Fibroblast of lung (primary cell): ENCODE results near the gene ZNF423. TPM values are rescaled to one million over a fixed set of nuclear protein-coding genes. Genes with fewer than 3 reads are reported as not detected.

Experiments
- DNase-seq, 2 donors: peaks; one replicate each; pipeline versions ENCODE4 v3.0.0 to v3.0.0-alpha.2; 2010; ENCODE audit warnings: low read depth in 2 of 2
- H2AFZ ChIP-seq: 2 replicates; pipeline ENCODE4 v1.5.1; 2012; ENCODE audit warnings: low read length, control low read depth, inconsistent platforms
- H3K27ac ChIP-seq: 2 replicates; pipeline ENCODE4 v1.5.1; 2011; ENCODE audit warnings: low read length, control low read depth; ENCODE audit not compliant: insufficient read depth
- H3K27me3 ChIP-seq: 2 replicates; pipeline ENCODE4 v1.5.1; 2011; ENCODE audit warnings: mild to moderate bottlenecking, low read length; ENCODE audit not compliant: control insufficient read depth, insufficient read depth
- H3K36me3 ChIP-seq: 2 replicates; pipeline ENCODE4 v1.5.1; 2011; ENCODE audit warnings: low read length; ENCODE audit not compliant: control insufficient read depth, insufficient read depth
- H3K4me1 ChIP-seq: 2 replicates; pipeline ENCODE4 v1.5.1; 2011; ENCODE audit warnings: low read length; ENCODE audit not compliant: control insufficient read depth, insufficient read depth; ENCODE audit errors: extremely low read depth
- H3K4me2 ChIP-seq: 2 replicates; pipeline ENCODE4 v1.5.1; 2011; ENCODE audit warnings: low read length, control low read depth; ENCODE audit not compliant: insufficient read depth; ENCODE audit errors: extremely low read depth
- H3K4me3 ChIP-seq, 4 experiments: fragments of 200-600 bp in 1 of 4; sonication (generic) in 1 of 4; replicated peaks in 1 of 4; 2 replicates each; pipeline ENCODE4 v1.5.1; 2011 to 2016; ENCODE audit warnings: low read length in 4 of 4, low read depth in 3 of 4, mild to moderate bottlenecking in 3 of 4, control low read depth in 2 of 4, inconsistent platforms in 1 of 4, mixed read lengths in 1 of 4; ENCODE audit not compliant: insufficient read depth in 1 of 4; ENCODE audit errors: control extremely low read depth in 1 of 4
- H3K79me2 ChIP-seq: 2 replicates; pipeline ENCODE4 v1.5.1; 2012; ENCODE audit warnings: mild to moderate bottlenecking, low read length, inconsistent platforms; ENCODE audit not compliant: control insufficient read depth, insufficient read depth
- H3K9ac ChIP-seq: 2 replicates; pipeline ENCODE4 v1.5.1; 2011; ENCODE audit warnings: mild to moderate bottlenecking, low read length, control low read depth; ENCODE audit not compliant: insufficient read depth
- H3K9me3 ChIP-seq: 2 replicates; pipeline ENCODE4 v1.5.1; 2012; ENCODE audit warnings: low read depth, low read length; ENCODE audit not compliant: control insufficient read depth, insufficient read depth
- H4K20me1 ChIP-seq: 2 replicates; pipeline ENCODE4 v1.5.1; 2011; ENCODE audit warnings: low read length; ENCODE audit not compliant: control insufficient read depth, insufficient read depth; ENCODE audit errors: extremely low read depth
- EZH2 ChIP-seq: IDR thresholded peaks from 2 replicates; pipeline ENCODE4 v1.5.1; 2012; ENCODE audit warnings: low read length, control low read depth, mild to moderate bottlenecking; ENCODE audit errors: missing control alignments
- polyA plus RNA-seq, 2 donors: library from polyadenylated mRNA; depleted of rRNA in 1 of 2; stranded (reverse) in 1 of 2; unstranded in 1 of 2; fragments of >200 nt; gene quantifications; 2 replicates each; pipeline ENCODE4 v1.2.1, GENCODE V29; 2011 to 2012; ENCODE audit warnings: missing spikeins in 1 of 2
- total RNA-seq: library from RNA; depleted of rRNA; stranded (reverse); fragments of >200 nt; gene quantifications from 2 replicates; pipeline ENCODE4 v1.2.1, GENCODE V29; 2014
- TF ChIP-seq, protein P1 (sequence below), 2 donors: IDR thresholded peaks in 1 of 2; conservative IDR thresholded peaks in 1 of 2; 1 replicate in 1 of 2; 2 replicates in 1 of 2; pipeline ENCODE4 v1.5.1; 2011 to 2012; ENCODE audit warnings: low read length in 2 of 2, control low read depth in 1 of 2, inconsistent platforms in 1 of 2, low read depth in 1 of 2, mild to moderate bottlenecking in 1 of 2

ZNF423 gene
- total and polyA plus RNA-seq, 2 donors (not counting 1 experiment from before 2014, with no cell fraction given): 0.07 to 0.17 TPM

DNA sequence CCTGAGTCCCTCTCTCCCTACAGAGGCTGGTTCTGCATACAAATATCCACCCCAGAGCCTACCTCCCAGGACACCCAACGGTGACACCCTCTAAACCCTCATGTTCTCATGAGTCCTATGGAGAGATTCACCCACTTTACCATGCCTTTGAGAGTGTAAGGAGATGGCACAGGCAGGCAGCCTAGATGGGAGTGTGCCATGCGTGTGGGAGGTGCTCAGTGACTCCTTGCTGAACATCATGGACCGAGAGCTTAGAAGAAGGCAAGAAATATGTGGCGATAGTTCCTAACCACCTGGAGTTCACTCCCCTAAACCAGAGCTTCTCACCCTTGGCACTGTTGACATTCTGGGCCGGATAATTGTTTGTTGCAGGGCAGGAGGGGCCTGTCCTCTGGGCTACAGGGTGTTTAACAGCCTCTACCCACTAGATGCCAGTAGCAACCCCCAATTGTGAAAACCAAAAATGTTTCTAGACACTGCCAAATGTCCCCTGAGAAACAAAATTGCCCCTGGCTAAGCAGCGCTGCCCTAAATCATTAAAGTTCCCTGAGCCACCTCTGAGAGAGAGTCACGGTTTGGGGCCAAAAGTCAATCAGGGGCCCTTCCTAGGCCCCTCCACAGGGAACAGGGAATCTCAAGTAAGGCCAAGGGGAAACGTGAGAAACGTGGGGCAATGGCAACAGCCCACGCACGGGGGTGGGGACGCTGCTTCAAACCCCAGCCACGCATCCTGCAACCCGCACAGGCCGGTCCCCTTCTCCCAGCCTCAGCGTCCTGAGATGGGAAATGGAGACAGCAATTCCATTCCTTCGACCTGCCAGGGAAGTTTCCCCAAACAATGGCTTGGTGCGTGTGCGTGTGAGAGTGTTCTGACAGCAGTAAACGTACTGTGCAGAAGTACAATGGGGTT, 415.5 kb downstream of the ZNF423 start:
- no peaks in the 10 kb centered on the region for H3K79me2 ChIP-seq
- no peaks in the 10 kb centered on the region for H4K20me1 ChIP-seq
- no peaks in the 10 kb centered on the region for H3K4me1 ChIP-seq
- TF ChIP-seq, protein P1, sequence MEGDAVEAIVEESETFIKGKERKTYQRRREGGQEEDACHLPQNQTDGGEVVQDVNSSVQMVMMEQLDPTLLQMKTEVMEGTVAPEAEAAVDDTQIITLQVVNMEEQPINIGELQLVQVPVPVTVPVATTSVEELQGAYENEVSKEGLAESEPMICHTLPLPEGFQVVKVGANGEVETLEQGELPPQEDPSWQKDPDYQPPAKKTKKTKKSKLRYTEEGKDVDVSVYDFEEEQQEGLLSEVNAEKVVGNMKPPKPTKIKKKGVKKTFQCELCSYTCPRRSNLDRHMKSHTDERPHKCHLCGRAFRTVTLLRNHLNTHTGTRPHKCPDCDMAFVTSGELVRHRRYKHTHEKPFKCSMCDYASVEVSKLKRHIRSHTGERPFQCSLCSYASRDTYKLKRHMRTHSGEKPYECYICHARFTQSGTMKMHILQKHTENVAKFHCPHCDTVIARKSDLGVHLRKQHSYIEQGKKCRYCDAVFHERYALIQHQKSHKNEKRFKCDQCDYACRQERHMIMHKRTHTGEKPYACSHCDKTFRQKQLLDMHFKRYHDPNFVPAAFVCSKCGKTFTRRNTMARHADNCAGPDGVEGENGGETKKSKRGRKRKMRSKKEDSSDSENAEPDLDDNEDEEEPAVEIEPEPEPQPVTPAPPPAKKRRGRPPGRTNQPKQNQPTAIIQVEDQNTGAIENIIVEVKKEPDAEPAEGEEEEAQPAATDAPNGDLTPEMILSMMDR (conservative IDR thresholded peaks at IDR 0.05 in 1 of 2, IDR thresholded peaks at IDR 0.05 in 1 of 2; ENCODE audit: low read depth in 1 of 2, low read length in 2 of 2): no peak
- H2AFZ ChIP-seq: no peak overlapping the region
- H3K4me2 ChIP-seq: no peak overlapping the region
- H3K27ac ChIP-seq: no peak overlapping the region
- no peak overlapping the region for H3K9ac ChIP-seq
- H3K9me3 ChIP-seq: no peaks in the 10 kb centered on the region
- no peaks in the 10 kb centered on the region for H3K36me3 ChIP-seq
- H3K27me3 ChIP-seq: no peaks in the 10 kb centered on the region
- no peak for DNase-seq
- no peak overlapping the region for H3K4me3 ChIP-seq

DNA sequence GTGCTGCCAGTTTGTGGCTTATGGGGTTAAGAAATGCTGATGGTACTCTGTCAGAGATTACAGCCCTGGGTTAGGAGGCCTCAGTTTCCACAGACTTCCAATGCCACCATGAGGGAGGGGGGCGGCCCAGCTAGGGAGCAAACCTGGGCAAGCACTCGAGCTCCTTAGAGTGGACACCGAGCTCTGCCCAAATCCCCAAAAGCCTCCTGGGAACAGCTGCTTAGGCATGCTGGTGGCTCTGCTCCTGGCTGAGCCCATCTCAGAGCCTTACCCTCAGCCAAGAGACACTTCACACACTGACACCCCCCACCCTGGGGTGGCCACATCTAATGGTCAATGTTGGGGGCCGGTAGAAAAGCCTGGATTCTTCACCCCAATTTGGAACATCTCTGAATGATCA, 416.2 kb downstream of the ZNF423 start:
- H3K79me2 ChIP-seq: no peaks in the 10 kb centered on the region
- H3K4me1 ChIP-seq: no peaks in the 10 kb centered on the region
- no peak overlapping the region for H3K9ac ChIP-seq
- H3K27ac ChIP-seq: no peak overlapping the region
- no peak overlapping the region for H2AFZ ChIP-seq
- TF ChIP-seq, protein P1 (conservative IDR thresholded peaks at IDR 0.05 in 1 of 2, IDR thresholded peaks at IDR 0.05 in 1 of 2; ENCODE audit: low read depth in 1 of 2, low read length in 2 of 2): no peak
- no peak for TF ChIP-seq EZH2
- no peak for DNase-seq
- H3K4me3 ChIP-seq: no peak overlapping the region
- no peaks in the 10 kb centered on the region for H4K20me1 ChIP-seq
- H3K36me3 ChIP-seq: no peaks in the 10 kb centered on the region
- H3K9me3 ChIP-seq: no peaks in the 10 kb centered on the region
- no peak overlapping the region for H3K4me2 ChIP-seq
- H3K27me3 ChIP-seq: no peaks in the 10 kb centered on the region

DNA sequence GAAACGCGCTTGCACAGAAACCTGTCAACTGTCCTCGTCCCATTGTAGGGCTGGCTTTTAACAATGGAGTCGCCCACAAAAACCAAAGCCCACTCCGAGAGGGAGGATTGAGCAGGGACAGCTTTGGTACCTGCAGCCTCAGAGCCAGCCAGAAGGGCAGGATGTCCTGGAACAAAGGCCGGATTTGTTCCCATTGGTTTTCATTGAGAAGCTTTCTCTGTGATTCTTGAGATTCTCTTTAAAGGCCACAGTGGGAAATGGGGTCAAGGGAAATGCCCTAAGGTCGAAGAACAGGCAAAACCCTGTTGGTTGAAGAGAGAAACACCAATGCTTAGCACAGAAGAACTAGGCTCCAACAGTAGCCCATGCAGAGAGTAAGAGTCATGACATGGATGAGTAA, 416.9 kb downstream of the ZNF423 start:
- Histone ChIP-seq H3K27me3 (no peaks in the 10 kb centered on the region), H3K36me3 (no peaks in the 10 kb centered on the region), H3K27ac (no peak overlapping the region), H3K9me3 (no peaks in the 10 kb centered on the region), H3K9ac (no peak overlapping the region), H3K4me2 (no peak overlapping the region), H3K79me2 (no peaks in the 10 kb centered on the region), H2AFZ (no peak overlapping the region), H4K20me1 (no peaks in the 10 kb centered on the region), H3K4me1 (no peaks in the 10 kb centered on the region), H3K4me3 (no peak overlapping the region)
- DNase-seq: no peak
- TF ChIP-seq, protein P1 (conservative IDR thresholded peaks at IDR 0.05 in 1 of 2, IDR thresholded peaks at IDR 0.05 in 1 of 2; ENCODE audit: low read depth in 1 of 2, low read length in 2 of 2): no peak
- TF ChIP-seq EZH2: no peak

Other genes starting within 250 kb of the ZNF423 start
- 28.2 and 32.5 TPM in 2 replicates for gene CNEP1R1, start 169.1 kb upstream of the ZNF423 start, total RNA-seq
- 33.1 and 37.3 TPM in 2 replicates for gene CNEP1R1, start 169.1 kb upstream of the ZNF423 start, polyA plus RNA-seq
- 23.9 and 26.7 TPM in 2 replicates for gene HEATR3, start 209.9 kb upstream of the ZNF423 start, total RNA-seq
- gene HEATR3, start 209.9 kb upstream of the ZNF423 start, polyA plus RNA-seq: 14.7 and 15.0 TPM in 2 replicates